HepG2 (cell line): ENCODE results near the gene TPPP2. TPM values are rescaled to one million over a fixed set of nuclear protein-coding genes. Genes with fewer than 3 reads are reported as not detected.

Experiments used
- ATAC-seq: fragments of 200-7000 bp; cut with Tn5 transposase; 3 replicates; pipeline ENCODE4 v1.9.1; 2020; ENCODE audit warnings: mild to moderate bottlenecking, moderate library complexity
- BruUV-seq: library from RNA; stranded (reverse); fragments of 400-500 nt; replicated peaks from 2 replicates; lab custom pipeline; 2021; lab: Mats Ljungman, UMichigan
- CTCF ChIA-PET: fragments of 300-600 bp; formaldehyde crosslinking; extraction: SDS; loops from one replicate; lab custom pipeline; 2021; ENCODE audit warnings: low total read pairs, inconsistent platforms, low intra/inter-chr PET ratio; lab: Yijun Ruan, JAX
- POLR2A ChIA-PET: fragments of 350-600 bp; sonication (Branson Sonifier 250); formaldehyde crosslinking; loops from one replicate; lab custom pipeline; 2020; ENCODE audit warnings: antibody characterized with exemption, inconsistent platforms; lab: Yijun Ruan, JAX
- DNase-seq: peaks from one replicate; pipeline ENCODE4 v3.0.0-alpha.2; 2015; ENCODE audit warnings: low spot score
- FAIRE-seq: peaks from 3 replicates; lab custom pipeline; 2011; peaks lifted over from hg19 to GRCh38; lab: Jason Lieb, UNC
- H2AFZ ChIP-seq: one replicate; pipeline ENCODE4 v1.6.1; 2011; ENCODE audit warnings: low read length, inconsistent platforms
- H3K27ac ChIP-seq: fragments of 300-600 bp; 3 replicates; pipeline ENCODE4 v1.8.0; 2011; ENCODE audit warnings: mixed run types, mild to moderate bottlenecking, mixed read lengths, low read length, inconsistent platforms; ENCODE audit not compliant: insufficient read depth; ENCODE audit errors: extremely low read length
- H3K27me3 ChIP-seq, 2 experiments: fragments of 200-600 bp in 1 of 2; 2 replicates in 1 of 2; 3 replicates in 1 of 2; pipeline versions ENCODE4 v1.6.0 to v1.8.0; 2011; ENCODE audit warnings: low read length in 2 of 2, mild to moderate bottlenecking in 2 of 2, moderate library complexity in 2 of 2, inconsistent platforms in 1 of 2; ENCODE audit not compliant: insufficient read depth in 2 of 2, control insufficient read depth in 1 of 2
- H3K36me3 ChIP-seq, 2 experiments: fragments of 200-600 bp in 1 of 2; replicated peaks in 1 of 2; 2 replicates in 1 of 2; 3 replicates in 1 of 2; pipeline versions ENCODE4 v1.5.1 to v1.8.0; 2011; ENCODE audit warnings: low read length in 2 of 2, inconsistent platforms in 1 of 2; ENCODE audit not compliant: insufficient read depth in 2 of 2, control insufficient read depth in 1 of 2
- H3K4me1 ChIP-seq: 2 replicates; pipeline ENCODE4 v1.5.1; 2012; ENCODE audit warnings: low read length, inconsistent platforms; ENCODE audit not compliant: insufficient read depth
- H3K4me2 ChIP-seq: 2 replicates; pipeline ENCODE4 v1.6.0; 2011; ENCODE audit warnings: low read depth, low read length, inconsistent platforms
- H3K4me3 ChIP-seq, 3 experiments: fragments of 200-600 bp in 1 of 3; sonication (generic), shearing (Covaris generic) in 1 of 3; replicated peaks in 1 of 3; 2 replicates each; pipeline ENCODE4 v1.5.1; 2011 to 2016; ENCODE audit warnings: low read length in 3 of 3, inconsistent platforms in 2 of 3, low read depth in 2 of 3, mild to moderate bottlenecking in 2 of 3, control low read depth in 1 of 3, mixed read lengths in 1 of 3; ENCODE audit not compliant: insufficient read depth in 1 of 3
- H3K79me2 ChIP-seq: one replicate; pipeline ENCODE4 v1.6.1; 2011; ENCODE audit warnings: low read length, inconsistent platforms; ENCODE audit not compliant: insufficient read depth
- H3K9ac ChIP-seq: 2 replicates; pipeline ENCODE4 v1.6.0; 2011; ENCODE audit warnings: mild to moderate bottlenecking, low read depth, low read length, inconsistent platforms; ENCODE audit not compliant: insufficient read depth
- H3K9me3 ChIP-seq: 2 replicates; pipeline ENCODE4 v1.5.1; 2012; ENCODE audit warnings: mild to moderate bottlenecking, low read length
- H4K20me1 ChIP-seq: 2 replicates; pipeline ENCODE4 v1.6.0; 2011; ENCODE audit warnings: inconsistent platforms, mild to moderate bottlenecking, low read length, moderate library complexity; ENCODE audit not compliant: insufficient read depth
- EHMT2 ChIP-seq: fragments of 200-600 bp; sonication (generic); IDR thresholded peaks from 2 replicates; pipeline ENCODE4 v1.7.0; 2017; ENCODE audit warnings: antibody characterized with exemption, low read depth, low read length, borderline replicate concordance
- ERF ChIP-seq: IDR thresholded peaks from 2 replicates; pipeline ENCODE4 v1.6.1; 2018; ENCODE audit warnings: missing biosample characterization, missing genetic modification reagents
- PHF20 ChIP-seq: sonication (generic); formaldehyde crosslinking; IDR thresholded peaks from 2 replicates; pipeline ENCODE4 v1.5.0; 2020; ENCODE audit warnings: mild to moderate bottlenecking, missing genetic modification reagents
- POLR2AphosphoS5 ChIP-seq: IDR thresholded peaks from 2 replicates; pipeline ENCODE4 v1.6.1; 2012; ENCODE audit warnings: low read depth, low read length
- POLR2G ChIP-seq: fragments of 200-400 bp; formaldehyde crosslinking; IDR thresholded peaks from 2 replicates; pipeline ENCODE4 v1.6.1; 2018; ENCODE audit warnings: mild to moderate bottlenecking, low read depth, low read length, moderate library complexity
- RBFOX2 ChIP-seq: fragments of 200-400 bp; formaldehyde crosslinking; IDR thresholded peaks from 2 replicates; pipeline ENCODE4 v1.6.1; 2017; ENCODE audit warnings: low read depth, mild to moderate bottlenecking, low read length
- SATB2 ChIP-seq: sonication (generic); formaldehyde crosslinking; IDR thresholded peaks from 2 replicates; pipeline ENCODE4 v1.5.0; 2020; ENCODE audit warnings: missing genetic modification reagents
- SMAD9 ChIP-seq: sonication (generic); formaldehyde crosslinking; IDR thresholded peaks from 2 replicates; pipeline ENCODE4 v1.5.1; 2020; ENCODE audit warnings: mild to moderate bottlenecking, missing genetic modification reagents
- SRSF4 ChIP-seq: fragments of 200-400 bp; formaldehyde crosslinking; IDR thresholded peaks from one replicate; pipeline ENCODE4 v1.6.1; 2018; ENCODE audit warnings: mild to moderate bottlenecking, low read depth, low read length, moderate library complexity; ENCODE audit not compliant: poor library complexity, severe bottlenecking
- ZNF382 ChIP-seq: sonication (generic); formaldehyde crosslinking; IDR thresholded peaks from 2 replicates; pipeline ENCODE4 v1.5.0; 2020; ENCODE audit warnings: missing genetic modification reagents, mild to moderate bottlenecking, borderline replicate concordance
- ZNF619 ChIP-seq: sonication (generic); formaldehyde crosslinking; IDR thresholded peaks from 2 replicates; pipeline ENCODE4 v1.4.0; 2020; ENCODE audit warnings: mild to moderate bottlenecking, missing genetic modification reagents
- ZXDC ChIP-seq: sonication (generic); formaldehyde crosslinking; IDR thresholded peaks from 2 replicates; pipeline ENCODE4 v1.5.0; 2020; ENCODE audit warnings: mild to moderate bottlenecking, missing genetic modification reagents
- WGBS: methylation state at CpG from one replicate; pipeline ENCODE4 v1.1.6; 2017; ENCODE audit warnings: low lambda C conversion rate; 5-methylcytosine and 5-hydroxymethylcytosine counted together
- in situ Hi-C: cut with HindIII; loops from 2 replicates; pipeline ENCODE4 v1.10.0; 2017; ENCODE audit warnings: low pct_unique_long_range_greater_than_20kb; ENCODE audit not compliant: extremely low pct_ligation_motif_present
- intact Hi-C: fragments of 100-400 bp; cut with micrococcal nuclease; formaldehyde crosslinking; loops from one replicate; pipeline ENCODE4 v1.10.0; 2022; ENCODE audit not compliant: unreplicated experiment
- polyA plus RNA-seq, 8 experiments: library from polyadenylated mRNA; depleted of rRNA in 3 of 8; stranded (reverse) in 7 of 8; unstranded in 1 of 8; fragments of >200 nt; fragmentation: Illumina TruSeq in 4 of 8; extraction: Trizol in 4 of 8; gene quantifications; 2 replicates each; pipeline versions ENCODE4 v1.2.1 to v1.2.3, GENCODE V29; 2011 to 2016; ENCODE audit warnings: low read depth in 4 of 8, missing spikeins in 1 of 8, mixed read lengths in 1 of 8; ENCODE audit not compliant: insufficient read depth in 1 of 8
- total RNA-seq, 5 experiments: library from RNA; depleted of rRNA; stranded (reverse); fragments of >200 nt; fragmentation: Illumina TruSeq; extraction: Trizol; gene quantifications; 2 replicates each; pipeline ENCODE4 v1.2.3, GENCODE V29; 2016; ENCODE audit warnings: low read depth in 1 of 5
- TF ChIP-seq, protein P1 (sequence below): sonication (generic); formaldehyde crosslinking; IDR thresholded peaks from 2 replicates; pipeline ENCODE4 v1.4.0; 2020; ENCODE audit warnings: low read depth, mild to moderate bottlenecking, missing genetic modification reagents
- TF ChIP-seq, protein P2 (sequence below): sonication (generic); formaldehyde crosslinking; IDR thresholded peaks from 2 replicates; pipeline ENCODE4 v1.4.0; 2020; ENCODE audit warnings: mild to moderate bottlenecking, missing genetic modification reagents

TPPP2 gene
- total and polyA plus RNA-seq, 2 of the 13 experiments (the other 11 are each of a cell fraction or from before 2014, with no cell fraction given), result 0.58 to 4.2 TPM

GRCh38 chr14:20997564-20997963 is 32.5 kb upstream of the TPPP2 start:
- Histone ChIP-seq H3K27ac (no peak overlapping the region), H3K4me2 (no peak overlapping the region), H3K36me3 (peaks cover 19 to 39% of the 10 kb centered on the region in 2 experiments), H3K27me3 (no peaks in the 10 kb centered on the region), H3K9ac (no peak overlapping the region), H3K79me2 (no peaks in the 10 kb centered on the region), H3K4me3 (no peak overlapping the region), H3K4me1 (peaks cover 4% of the 10 kb centered on the region), H3K9me3 (no peaks in the 10 kb centered on the region), H4K20me1 (no peaks in the 10 kb centered on the region), H2AFZ (no peak overlapping the region)
- in situ Hi-C loops (loop anchor here (25.0 kb wide), 1 partner anchor 660 kb away; the partner anchor contains the start of genes CCNB1IP1 and PARP2), intact Hi-C loops (no loop called here)
- TF ChIP-seq POLR2AphosphoS5 (peak; percentile 17; the same call in 1 of the 2 replicates), SMAD9 (CRISPR knock-in tag) (no peak), RBFOX2 (peak; percentile 25; the same call in 1 of the 2 replicates), POLR2G (peak; percentile 52)
- ChIA-PET CTCF (no interaction called here), POLR2A (interaction anchor here (0.7 to 1.1 kb wide), 3 partner anchors 17 to 375 kb away, joined by 3 to 5 read pairs (median 4); no protein-coding TSS in a partner anchor)
- ATAC-seq (no peak), DNase-seq (no peak), FAIRE-seq (no peak)
- BruUV-seq, result no TSS peak
- 80% methylated on average over 6 of the region's 6 CpGs for WGBS

GRCh38 chr14:20998139-20998538 is 31.9 kb upstream of the TPPP2 start:
- no peaks in the 10 kb centered on the region for H3K27me3 ChIP-seq
- ChIA-PET POLR2A (interaction anchor here (1.1 kb wide), 1 partner anchor 91 kb away, joined by 3 read pairs; no protein-coding TSS in a partner anchor), CTCF (no interaction called here)
- FAIRE-seq (no peak), ATAC-seq (no peak; the same call in 2 of the 3 replicates), DNase-seq (no peak)
- H2AFZ ChIP-seq, result no peak overlapping the region
- BruUV-seq, result no TSS peak
- no peak overlapping the region for H3K4me3 ChIP-seq
- H3K4me2 ChIP-seq, result no peak overlapping the region
- H3K4me1 ChIP-seq, result peaks cover 10% of the 10 kb centered on the region
- intact Hi-C loops, result no loop called here
- H3K27ac ChIP-seq, result no peak overlapping the region
- H3K9me3 ChIP-seq, result no peaks in the 10 kb centered on the region
- H3K79me2 ChIP-seq, result no peaks in the 10 kb centered on the region
- H3K36me3 ChIP-seq, result peaks cover 18 to 33% of the 10 kb centered on the region in 2 experiments
- in situ Hi-C loops, result loop anchor here (25.0 kb wide), 1 partner anchor 661 kb away; the partner anchor contains the start of genes CCNB1IP1 and PARP2
- WGBS, result 92% methylated on average over 3 of the region's 3 CpGs
- H4K20me1 ChIP-seq, result no peaks in the 10 kb centered on the region
- H3K9ac ChIP-seq, result no peak overlapping the region
- no peak for TF ChIP-seq SRSF4
- TF ChIP-seq, protein P1, sequence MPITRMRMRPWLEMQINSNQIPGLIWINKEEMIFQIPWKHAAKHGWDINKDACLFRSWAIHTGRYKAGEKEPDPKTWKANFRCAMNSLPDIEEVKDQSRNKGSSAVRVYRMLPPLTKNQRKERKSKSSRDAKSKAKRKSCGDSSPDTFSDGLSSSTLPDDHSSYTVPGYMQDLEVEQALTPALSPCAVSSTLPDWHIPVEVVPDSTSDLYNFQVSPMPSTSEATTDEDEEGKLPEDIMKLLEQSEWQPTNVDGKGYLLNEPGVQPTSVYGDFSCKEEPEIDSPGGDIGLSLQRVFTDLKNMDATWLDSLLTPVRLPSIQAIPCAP (CRISPR knock-in tag), result no peak
- TF ChIP-seq, protein P2, sequence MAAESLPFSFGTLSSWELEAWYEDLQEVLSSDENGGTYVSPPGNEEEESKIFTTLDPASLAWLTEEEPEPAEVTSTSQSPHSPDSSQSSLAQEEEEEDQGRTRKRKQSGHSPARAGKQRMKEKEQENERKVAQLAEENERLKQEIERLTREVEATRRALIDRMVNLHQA (CRISPR knock-in tag), result no peak
- TF ChIP-seq ERF, result no peak
- no peak for TF ChIP-seq ZNF619 (CRISPR knock-in tag)
- TF ChIP-seq EHMT2, result no peak
- TF ChIP-seq ZNF382 (CRISPR knock-in tag), result no peak
- TF ChIP-seq SATB2, result no peak
- no peak for TF ChIP-seq PHF20 (CRISPR knock-in tag)
- no peak for TF ChIP-seq ZXDC (CRISPR knock-in tag)
